ENCODE results near the gene NCOA5.

Gene NCOA5

DNA sequence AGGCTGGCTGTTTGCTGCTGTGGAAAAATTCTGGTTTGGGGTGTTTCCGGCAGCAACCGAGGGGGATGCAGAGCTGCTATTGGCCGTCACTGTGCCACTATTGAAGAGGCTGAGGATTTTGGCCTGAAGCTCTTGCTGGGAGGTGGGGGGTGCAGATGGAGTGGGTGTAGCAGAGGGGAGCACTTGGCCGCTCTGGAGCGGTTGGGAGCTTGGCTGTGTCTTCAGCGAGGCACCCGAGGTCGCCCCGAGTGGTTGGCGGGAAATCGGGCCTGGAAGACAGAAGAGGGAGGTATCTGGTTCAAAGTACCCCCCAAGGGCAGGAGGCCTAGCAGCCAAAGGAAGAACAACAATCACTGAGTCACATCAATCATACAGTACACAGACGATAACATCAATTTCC, 27.1 kb downstream of the NCOA5 start:
- DNase-seq (ENCODE audit: low read depth, low spot score): no peak

GRCh38 chr20:46062151-46062550, 27.6 kb downstream of the NCOA5 start:
- no peak for DNase-seq (ENCODE audit: low read depth, low spot score)

GRCh38 chr20:46060975-46061374, 28.8 kb downstream of the NCOA5 start:
- DNase-seq (ENCODE audit: low read depth, low spot score): no peak

DNA sequence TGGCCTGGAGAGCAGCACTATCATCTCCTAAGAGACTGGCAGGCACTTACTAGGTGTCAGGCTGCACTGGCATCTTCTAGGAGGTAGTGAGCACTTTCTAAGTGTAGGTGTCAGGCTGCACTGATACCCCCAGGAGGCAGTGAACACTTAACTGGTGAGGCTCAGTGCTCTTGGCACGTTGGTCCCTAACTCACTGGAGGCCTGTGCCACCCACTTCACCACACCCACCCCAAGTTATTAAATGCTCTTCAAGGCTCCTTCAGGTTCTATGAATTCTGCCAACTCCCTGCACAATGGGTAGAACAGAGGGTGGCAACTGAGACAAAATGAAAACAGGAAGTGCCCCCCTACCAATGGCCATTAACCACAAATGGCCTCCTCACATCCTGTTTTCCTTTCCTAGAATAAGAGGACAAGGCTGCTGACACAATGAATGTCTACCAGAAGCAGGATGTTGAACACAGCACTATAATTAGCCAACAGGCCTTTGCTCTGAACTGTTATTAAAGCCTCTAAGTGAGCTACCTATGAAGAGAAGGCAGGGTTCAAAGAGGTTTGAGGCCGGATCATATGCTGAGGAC, 29.4 kb downstream of the NCOA5 start:
- DNase-seq (ENCODE audit: low read depth, low spot score): no peak

DNA sequence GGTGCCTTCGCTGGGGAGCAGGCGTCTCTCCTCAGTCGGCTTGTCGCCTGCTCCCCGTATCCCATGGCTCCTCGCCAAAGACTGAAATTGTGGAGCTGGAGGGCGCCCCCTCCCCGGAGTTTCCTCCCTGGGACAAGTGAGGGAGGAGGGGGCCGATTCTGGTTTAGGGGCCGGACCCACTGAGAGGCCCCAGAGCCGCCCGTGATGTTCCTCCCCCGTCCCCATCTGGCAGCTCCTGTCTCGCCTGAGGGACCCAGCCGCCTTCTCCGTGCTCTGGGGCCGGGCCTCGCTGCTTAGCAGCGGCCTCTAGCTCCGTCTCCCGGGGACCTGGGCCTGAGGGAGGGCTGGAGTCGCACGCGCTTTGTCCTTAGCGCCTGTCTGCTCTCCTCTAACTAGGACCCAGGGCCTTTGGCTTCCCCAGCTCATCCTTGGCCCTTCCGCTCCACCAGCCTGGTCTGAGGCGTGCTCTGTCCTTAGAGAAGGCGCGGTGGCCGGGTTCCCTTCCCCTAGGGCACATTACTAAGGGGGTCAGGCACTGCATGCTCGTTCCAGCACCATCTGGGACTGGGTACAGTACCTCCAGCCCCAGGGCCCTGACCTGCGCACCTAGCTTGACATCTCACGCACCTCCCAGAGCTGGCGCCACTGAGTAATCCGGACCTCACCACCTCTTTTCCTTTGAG, 31.0 kb downstream of the NCOA5 start:
- DNase-seq (ENCODE audit: low read depth, low spot score): no peak

- no peak for DNase-seq (ENCODE audit: low read depth, low spot score)
Measured at GRCh38 chr20:46057856-46058598, 31.7 kb downstream of the NCOA5 start.

GRCh38 chr20:46056970-46057855, 32.5 kb downstream of the NCOA5 start:
- no peak for DNase-seq (ENCODE audit: low read depth, low spot score)

GRCh38 chr20:46056027-46056833, 33.5 kb downstream of the NCOA5 start:
- DNase-seq (ENCODE audit: low read depth, low spot score): no peak

- no peak for DNase-seq (ENCODE audit: low read depth, low spot score)
Measured at GRCh38 chr20:46055269-46055668, 34.5 kb downstream of the NCOA5 start.

- no peak for DNase-seq (ENCODE audit: low read depth, low spot score)
Measured at GRCh38 chr20:46054606-46055005, 35.2 kb downstream of the NCOA5 start.

- no peak for DNase-seq (ENCODE audit: low read depth, low spot score)
Measured at GRCh38 chr20:46053416-46053815, 36.3 kb downstream of the NCOA5 start.

- DNase-seq (ENCODE audit: low read depth, low spot score): no peak
Measured at GRCh38 chr20:46051556-46052308, 38.0 kb downstream of the NCOA5 start.

GRCh38 chr20:46050885-46051284, 38.9 kb downstream of the NCOA5 start:
- no peak for DNase-seq (ENCODE audit: low read depth, low spot score)

DNA sequence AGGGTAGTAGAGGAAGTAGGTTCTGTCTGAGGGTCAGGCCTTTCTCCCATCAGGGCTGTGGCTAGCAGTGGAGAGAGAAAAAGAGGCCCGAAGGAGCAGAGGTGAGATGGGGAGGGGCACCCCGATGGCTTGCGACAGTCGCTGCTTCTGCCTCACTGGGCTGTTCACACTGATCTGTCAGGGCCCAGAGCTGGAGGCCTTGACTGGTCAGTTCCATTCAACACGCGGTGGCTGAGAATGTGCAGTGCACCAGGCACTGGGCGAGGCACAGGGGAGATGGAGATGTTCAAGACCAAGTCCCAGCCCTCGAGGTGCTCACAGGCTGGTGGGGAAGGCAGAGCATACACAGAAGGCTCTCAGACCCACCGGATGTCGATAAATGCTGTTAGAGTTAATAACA, 39.3 kb downstream of the NCOA5 start:
- DNase-seq (ENCODE audit: low read depth, low spot score): no peak

GRCh38 chr20:46049815-46050214, 39.9 kb downstream of the NCOA5 start:
- no peak for DNase-seq (ENCODE audit: low read depth, low spot score)

GRCh38 chr20:46049190-46049589, 40.6 kb downstream of the NCOA5 start:
- DNase-seq (ENCODE audit: low read depth, low spot score): no peak

DNA sequence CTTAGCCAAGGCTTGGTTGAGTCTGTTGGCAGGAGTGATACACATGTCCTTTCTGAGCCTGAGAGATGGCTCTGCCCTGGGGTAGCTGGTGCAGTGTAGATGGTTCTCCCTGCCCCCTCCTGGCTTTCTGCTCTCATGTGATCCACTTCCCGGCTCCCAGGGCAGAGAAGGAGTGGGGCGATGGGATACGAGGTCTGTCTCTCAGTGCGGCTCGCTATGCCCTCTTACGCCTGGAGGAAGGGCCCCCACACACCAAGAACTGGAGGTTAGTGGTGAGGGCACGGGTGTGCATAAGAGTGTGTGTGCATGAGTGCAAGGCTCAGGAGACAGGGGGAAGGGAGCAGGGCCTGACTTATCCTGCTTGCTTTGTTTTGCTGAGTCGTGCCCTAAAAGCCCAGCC, 41.9 kb downstream of the NCOA5 start:
- DNase-seq (ENCODE audit: low read depth, low spot score): no peak

DNA sequence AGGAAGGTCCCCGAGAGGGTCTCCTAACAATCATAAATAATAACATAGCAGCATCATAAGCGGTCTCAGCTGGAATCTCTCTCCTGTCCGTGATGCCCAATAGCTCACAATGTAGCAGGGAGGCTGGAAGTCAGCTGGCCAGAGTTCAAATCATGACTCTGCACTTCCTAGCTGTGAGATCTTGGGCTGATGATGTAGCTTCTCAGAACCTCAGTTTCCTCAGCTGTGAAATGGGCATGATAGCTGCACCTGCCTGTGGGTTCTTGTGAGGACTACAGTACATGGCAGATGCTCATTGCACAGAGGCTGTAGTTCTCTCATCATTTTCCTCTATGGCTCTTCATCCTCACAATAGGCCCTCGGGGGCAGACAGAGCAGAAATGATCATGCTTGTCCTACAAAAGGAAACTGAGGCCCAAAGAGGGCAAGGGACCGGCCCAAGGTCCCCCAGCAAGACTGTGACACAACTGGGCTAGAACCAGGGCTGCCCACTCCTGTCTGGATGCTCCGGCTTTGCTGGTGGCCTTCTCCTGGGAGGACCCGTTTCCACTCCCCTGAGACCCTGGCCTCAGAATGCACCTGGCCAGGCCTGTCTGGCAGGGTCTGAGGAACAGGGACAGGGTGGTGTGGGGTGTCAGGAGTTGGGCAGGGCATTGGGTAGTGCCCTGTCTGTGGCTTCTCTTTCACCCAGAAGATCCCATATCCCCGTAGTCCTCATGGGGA, 43.0 kb downstream of the NCOA5 start:
- no peak for DNase-seq (ENCODE audit: low read depth, low spot score)

GRCh38 chr20:46044896-46045295, 44.9 kb downstream of the NCOA5 start:
- no peak for DNase-seq (ENCODE audit: low read depth, low spot score)

- DNase-seq (ENCODE audit: low read depth, low spot score): no peak
Measured at GRCh38 chr20:46043556-46043955, 46.2 kb downstream of the NCOA5 start.

All from brain pericyte (primary cell).